Pancreas (tissue), 10 donors: ENCODE results near the gene PCLO. TPM values are rescaled to one million over a fixed set of nuclear protein-coding genes. Genes with fewer than 3 reads are reported as not detected.

ENCODE experiments used
- ATAC-seq, 4 donors: fragments of 200-7000 bp; cut with Tn5 transposase; one replicate each; pipeline versions ENCODE4 v1.8.0 to v1.9.1; 2020; ENCODE audit warnings: mild to moderate bottlenecking in 4 of 4, moderate library complexity in 4 of 4
- DNase-seq, 6 donors: peaks; one replicate each; pipeline ENCODE4 v3.0.0-alpha.2; 2020
- FAIRE-seq: peaks from 2 replicates; lab custom pipeline; 2012; peaks lifted over from hg19 to GRCh38; lab: Jason Lieb, UNC
- H3K27ac ChIP-seq, 4 donors: fragments of 200-600 bp; sonication (generic); 1 replicate in 3 of 4; 2 replicates in 1 of 4; pipeline versions ENCODE4 v1.5.0 to v1.8.0; 2020
- H3K27me3 ChIP-seq, 4 donors: fragments of 200-600 bp; one replicate each; pipeline ENCODE4 v1.8.0; 2021
- H3K36me3 ChIP-seq, 3 donors: fragments of 200-600 bp; sonication (generic) in 1 of 3; one replicate each; pipeline versions ENCODE4 v1.5.0 to v1.8.0; 2020 to 2021
- H3K4me1 ChIP-seq, 3 donors: fragments of 200-600 bp; one replicate each; pipeline ENCODE4 v1.8.0; 2021
- H3K4me3 ChIP-seq, 4 donors: fragments of 200-600 bp; sonication (generic) in 2 of 4; one replicate each; pipeline versions ENCODE4 v1.5.0 to v1.8.0; 2020 to 2021
- H3K9me3 ChIP-seq, 4 donors: fragments of 200-600 bp; one replicate each; pipeline ENCODE4 v1.8.0; 2021
- CTCF ChIP-seq, 4 donors: fragments of 200-600 bp; sonication (generic) in 3 of 4; IDR thresholded peaks; one replicate each; pipeline versions ENCODE4 v1.5.0 to v1.8.0; 2021; ENCODE audit warnings: antibody characterized with exemption in 4 of 4
- WGBS, 2 donors: extraction: QIAGEN DNeasy Blood & Tissue Kit; methylation state at CpG; one replicate each; pipeline ENCODE4 v1.1.7; 2013; 5-methylcytosine and 5-hydroxymethylcytosine counted together
- intact Hi-C, 3 donors: fragments of 100-400 bp; cut with DNase I; formaldehyde crosslinking; loops; one replicate each; pipeline versions ENCODE4 v1.11.1 to v1.14.2; 2022
- polyA plus RNA-seq, 2 donors: library from polyadenylated mRNA; stranded (reverse); fragments of 200-250 nt; gene quantifications; one replicate each; pipeline ENCODE4 v1.2.3, GENCODE V29; 2013
- total RNA-seq, 6 donors: library from RNA; stranded (reverse); fragmentation: NEBNext Ultra II Directional in 4 of 6; extraction: Animal tissue kit (Norgen Biotek cat#: 25700) in 4 of 6; gene quantifications; one replicate each; pipeline versions ENCODE4 v1.2.1 to v1.2.4, GENCODE V29; 2021 to 2023
- donor health status: healthy with polysubstance abuse.
- donor health status: DM: no; HTN: no; CAD: no; lungs with moderate emphysema.
- donor health status: DM: no; HTN: no; CAD: no.
- donor health status: control.
- donor health status: control.
- donor health status: Bipolar disorder and iron deficiency.
- donor health status: DM: yes; HTN: yes; CAD: no.
- donor health status: DM: no; HTN: no; CAD: no.
- donor health status: DM: no; HTN: no; CAD: no.
- donor health status: DM: yes; HTN: yes; CAD: no.

The PCLO gene
- 1 to 10 TPM; 3.1 to 5.6 (median 4.6) TPM for total RNA-seq
- polyA plus RNA-seq = 1 to 10 TPM; 1.9 to 5.1 TPM

DNA sequence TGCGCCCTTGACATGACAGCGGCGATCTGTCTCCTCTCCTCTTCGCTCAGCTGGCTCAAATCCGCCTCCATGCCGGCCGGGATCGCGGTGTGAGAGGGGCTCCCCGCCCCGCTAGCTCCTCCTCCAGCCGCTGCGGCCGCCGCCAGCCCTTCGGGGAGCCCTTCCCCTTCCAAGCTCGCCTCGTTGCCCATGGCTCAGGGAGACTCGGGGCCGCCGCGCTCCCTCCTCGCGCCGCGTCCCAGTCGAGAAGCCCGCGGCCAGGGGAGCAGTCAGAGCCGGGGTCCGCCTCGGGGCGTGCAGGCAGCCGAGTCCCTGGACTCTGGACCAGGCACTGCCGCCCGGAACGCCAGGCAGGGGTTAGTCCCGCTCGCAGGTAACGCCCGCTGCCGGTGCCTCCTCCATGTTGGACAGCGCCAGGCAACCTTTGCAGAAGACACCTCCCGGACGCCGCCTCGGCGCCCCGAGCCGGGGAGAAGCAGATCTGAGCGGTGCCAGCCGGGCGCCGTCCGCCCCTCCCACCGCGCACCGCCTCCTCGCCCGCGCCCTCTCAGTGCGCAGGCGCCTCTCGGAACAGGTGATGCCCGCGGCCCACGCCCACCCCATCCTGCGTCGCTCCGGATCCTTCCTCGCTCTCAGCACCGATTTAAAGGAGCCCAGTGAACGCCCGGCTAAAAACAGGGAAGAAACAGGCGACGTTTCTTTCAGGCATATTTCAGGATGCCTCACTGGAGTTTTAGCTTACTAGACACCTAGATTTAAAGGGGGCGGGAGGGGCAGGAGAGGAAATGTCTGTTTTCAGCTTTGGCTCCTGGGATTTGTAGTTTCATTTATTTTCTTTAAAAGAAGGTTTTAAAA lies at the start of gene PCLO:
Gene PCLO (minus strand): TSS at position 483 of the 855 bp plus-strand sequence. CDS start 292 bp downstream, at position 191.
- WGBS, 2 donors = 0 to 1% methylated on average over 72 to 77 of the region's 77 CpGs
- no peak for FAIRE-seq
- H3K36me3 ChIP-seq = no peaks in the 10 kb centered on the region
- H3K9me3 ChIP-seq = no peaks in the 10 kb centered on the region
- intact Hi-C loops = no loop called here
- H3K27me3 ChIP-seq = no peaks in the 10 kb centered on the region
- H3K4me1 ChIP-seq = peaks cover 0 to 11% (median 0%) of the 10 kb centered on the region in 3 donors
- H3K4me3 ChIP-seq = peak within 1 kb of the TSS; percentile 60 to 87 (median 72)
- peak; percentile 88 to 96 (median 93) for DNase-seq
- H3K27ac ChIP-seq = peak within 1 kb of the TSS; percentile 72 to 94 (median 92)
- no peak for TF ChIP-seq CTCF (IDR thresholded peaks at IDR 0.05)
- ATAC-seq = peak; percentile 94 to 99 (median 98)

DNA sequence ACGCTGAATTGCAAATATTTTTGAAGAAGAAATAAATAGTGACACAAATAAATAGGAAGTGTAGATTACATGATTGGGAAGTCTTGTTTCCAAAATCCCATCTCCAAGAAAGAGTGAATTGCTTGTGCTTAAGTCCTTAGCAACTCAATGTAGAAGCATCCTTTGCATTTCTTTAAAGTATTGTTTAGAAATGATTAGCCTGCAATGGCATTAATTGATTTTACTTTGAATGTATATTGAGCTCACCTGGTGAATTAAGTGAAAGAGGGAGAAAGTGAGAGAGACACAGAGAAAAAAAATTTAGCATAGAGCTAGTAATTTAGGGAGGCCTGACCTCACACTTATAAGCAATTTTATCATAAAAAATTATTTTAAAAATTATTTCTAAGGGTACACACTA lies 49.0 kb upstream of the PCLO start:
- 72 to 94% methylated on average over 1 of the region's 1 CpG for WGBS, 2 donors
- FAIRE-seq (no peak), ATAC-seq (no peak)

GRCh38 chr7:83210479-83210878 lies 47.8 kb upstream of the PCLO start:
- 74 to 76% methylated on average over 3 of the region's 3 CpGs for WGBS, 2 donors
- Histone ChIP-seq H3K27ac (no peak overlapping the region), H3K36me3 (no peaks in the 10 kb centered on the region), H3K4me3 (no peak overlapping the region), H3K4me1 (no peaks in the 10 kb centered on the region), H3K9me3 (no peaks in the 10 kb centered on the region), H3K27me3 (no peaks in the 10 kb centered on the region)
- TF ChIP-seq CTCF (IDR thresholded peaks at IDR 0.05) = no peak
- no peak for ATAC-seq
- intact Hi-C loops = no loop called here
- no peak for FAIRE-seq
- no peak for DNase-seq

More for the DNA sequence above, 49.0 kb upstream of the PCLO start:
- intact Hi-C loops = no loop called here
- Histone ChIP-seq H3K27me3 (no peaks in the 10 kb centered on the region), H3K36me3 (no peaks in the 10 kb centered on the region), H3K4me1 (no peaks in the 10 kb centered on the region), H3K4me3 (no peak overlapping the region), H3K9me3 (no peaks in the 10 kb centered on the region), H3K27ac (no peak overlapping the region)
- no peak for TF ChIP-seq CTCF (IDR thresholded peaks at IDR 0.05)
- DNase-seq = no peak

GRCh38 chr7:83204715-83205114 lies 42.0 kb upstream of the PCLO start:
- H3K36me3 ChIP-seq = no peaks in the 10 kb centered on the region
- intact Hi-C loops = no loop called here
- no peaks in the 10 kb centered on the region for H3K4me1 ChIP-seq
- H3K4me3 ChIP-seq = no peak overlapping the region
- 87 to 92% methylated on average over 2 of the region's 2 CpGs for WGBS, 2 donors
- TF ChIP-seq CTCF (IDR thresholded peaks at IDR 0.05) = no peak
- no peak for FAIRE-seq
- H3K9me3 ChIP-seq = no peaks in the 10 kb centered on the region
- DNase-seq = no peak
- no peaks in the 10 kb centered on the region for H3K27me3 ChIP-seq
- no peak for ATAC-seq
- H3K27ac ChIP-seq = no peak overlapping the region

GRCh38 chr7:83201355-83201754 lies 38.7 kb upstream of the PCLO start:
- Histone ChIP-seq H3K36me3 (no peaks in the 10 kb centered on the region), H3K4me1 (no peaks in the 10 kb centered on the region), H3K27me3 (no peaks in the 10 kb centered on the region), H3K9me3 (no peaks in the 10 kb centered on the region), H3K4me3 (no peak overlapping the region), H3K27ac (no peak overlapping the region)
- WGBS, 2 donors = 87 to 100% methylated on average over 1 of the region's 1 CpG
- no peak for DNase-seq
- no peak for FAIRE-seq
- intact Hi-C loops = no loop called here
- no peak for ATAC-seq
- no peak for TF ChIP-seq CTCF (IDR thresholded peaks at IDR 0.05)
